Measurements from ENCODE around the gene RAB35. TPM values are rescaled to one million over a fixed set of nuclear protein-coding genes. Genes with fewer than 3 reads are reported as not detected.

The RAB35 gene
- total RNA-seq, 1 donor from 2014 or later: 58.7 TPM

DNA sequence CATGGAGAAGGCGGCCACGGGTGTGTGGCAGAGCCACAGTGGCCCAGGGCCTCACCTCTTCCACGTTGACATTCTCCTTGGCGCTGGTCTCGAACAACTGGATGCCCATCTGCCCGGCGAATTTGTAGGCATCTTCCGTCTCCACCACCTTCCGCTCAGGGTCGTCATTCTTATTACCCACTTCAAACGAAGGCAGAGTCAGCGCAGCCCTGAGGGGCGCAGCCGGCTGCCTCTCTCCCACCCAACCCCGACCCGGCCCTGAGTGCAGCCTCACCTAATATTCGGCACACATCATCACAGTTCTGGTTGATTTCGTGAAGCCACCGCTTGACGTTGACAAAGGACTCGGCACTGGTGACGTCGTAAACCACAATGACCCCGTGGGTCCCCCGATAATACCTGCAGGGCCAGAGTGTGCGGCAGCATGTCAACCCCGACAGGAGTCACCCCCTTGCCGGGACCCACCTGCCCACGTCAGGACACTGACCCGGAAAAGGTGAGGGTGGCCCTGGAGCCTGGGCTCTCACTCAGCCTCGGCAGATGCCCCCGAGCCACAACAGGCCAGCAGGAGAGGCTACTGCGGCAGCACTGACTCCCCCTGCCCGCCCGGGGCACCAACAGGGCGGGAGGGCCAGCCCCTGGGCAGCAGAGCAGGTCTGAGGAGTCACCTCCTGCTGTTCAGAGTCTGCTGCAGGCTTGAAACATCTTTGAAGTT lies 17.6 kb downstream of the RAB35 start:
- TF ChIP-seq, protein P1, sequence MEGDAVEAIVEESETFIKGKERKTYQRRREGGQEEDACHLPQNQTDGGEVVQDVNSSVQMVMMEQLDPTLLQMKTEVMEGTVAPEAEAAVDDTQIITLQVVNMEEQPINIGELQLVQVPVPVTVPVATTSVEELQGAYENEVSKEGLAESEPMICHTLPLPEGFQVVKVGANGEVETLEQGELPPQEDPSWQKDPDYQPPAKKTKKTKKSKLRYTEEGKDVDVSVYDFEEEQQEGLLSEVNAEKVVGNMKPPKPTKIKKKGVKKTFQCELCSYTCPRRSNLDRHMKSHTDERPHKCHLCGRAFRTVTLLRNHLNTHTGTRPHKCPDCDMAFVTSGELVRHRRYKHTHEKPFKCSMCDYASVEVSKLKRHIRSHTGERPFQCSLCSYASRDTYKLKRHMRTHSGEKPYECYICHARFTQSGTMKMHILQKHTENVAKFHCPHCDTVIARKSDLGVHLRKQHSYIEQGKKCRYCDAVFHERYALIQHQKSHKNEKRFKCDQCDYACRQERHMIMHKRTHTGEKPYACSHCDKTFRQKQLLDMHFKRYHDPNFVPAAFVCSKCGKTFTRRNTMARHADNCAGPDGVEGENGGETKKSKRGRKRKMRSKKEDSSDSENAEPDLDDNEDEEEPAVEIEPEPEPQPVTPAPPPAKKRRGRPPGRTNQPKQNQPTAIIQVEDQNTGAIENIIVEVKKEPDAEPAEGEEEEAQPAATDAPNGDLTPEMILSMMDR (IDR thresholded peaks at IDR 0.05): no peak
- no peak for DNase-seq

DNA sequence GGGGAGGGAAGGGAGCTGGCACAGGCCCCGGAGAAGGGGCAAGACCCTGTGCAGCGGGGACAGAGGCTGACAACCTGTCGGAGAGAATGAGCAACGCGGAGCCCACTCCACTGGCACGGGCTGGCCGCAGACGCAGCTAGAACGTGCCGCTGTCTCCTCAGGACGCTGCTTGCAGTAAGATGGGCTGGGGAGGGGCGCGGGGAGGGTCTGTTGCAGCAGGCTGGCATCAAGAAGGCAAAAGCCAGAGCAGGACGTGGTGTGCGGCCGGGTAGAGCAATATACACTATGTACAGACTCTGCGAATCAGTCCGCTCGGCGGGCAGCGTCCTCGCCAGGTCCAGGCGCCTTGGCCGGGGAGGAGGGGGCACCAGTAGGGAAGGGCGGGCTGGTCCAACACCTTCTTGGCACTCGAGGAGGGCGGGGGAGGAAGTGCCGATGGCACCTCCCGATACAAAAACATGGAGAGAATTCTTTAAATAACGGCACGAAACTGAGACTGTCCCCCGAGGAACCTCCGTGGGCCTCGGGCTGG lies 19.8 kb downstream of the RAB35 start:
- peaks cover 53% of the 10 kb centered on the region for H3K36me3 ChIP-seq
- intact Hi-C loops (cut with DNase I): no loop called here
- no peaks in the 10 kb centered on the region for H3K9me3 ChIP-seq
- peaks cover 14% of the 10 kb centered on the region for H3K4me1 ChIP-seq
- DNase-seq (no peak), ATAC-seq (no peak)
- TF ChIP-seq, protein P1 (IDR thresholded peaks at IDR 0.05): no peak
- H3K27me3 ChIP-seq: no peaks in the 10 kb centered on the region
- no peak overlapping the region for H3K4me3 ChIP-seq
- no peak overlapping the region for H3K27ac ChIP-seq

More for the DNA sequence above, 17.6 kb downstream of the RAB35 start:
- Histone ChIP-seq H3K4me3 (no peak overlapping the region), H3K36me3 (peaks cover 67% of the 10 kb centered on the region), H3K27ac (no peak overlapping the region), H3K4me1 (peaks cover 19% of the 10 kb centered on the region), H3K27me3 (no peaks in the 10 kb centered on the region), H3K9me3 (no peaks in the 10 kb centered on the region)
- no peak for ATAC-seq
- intact Hi-C loops (cut with DNase I): no loop called here

DNA sequence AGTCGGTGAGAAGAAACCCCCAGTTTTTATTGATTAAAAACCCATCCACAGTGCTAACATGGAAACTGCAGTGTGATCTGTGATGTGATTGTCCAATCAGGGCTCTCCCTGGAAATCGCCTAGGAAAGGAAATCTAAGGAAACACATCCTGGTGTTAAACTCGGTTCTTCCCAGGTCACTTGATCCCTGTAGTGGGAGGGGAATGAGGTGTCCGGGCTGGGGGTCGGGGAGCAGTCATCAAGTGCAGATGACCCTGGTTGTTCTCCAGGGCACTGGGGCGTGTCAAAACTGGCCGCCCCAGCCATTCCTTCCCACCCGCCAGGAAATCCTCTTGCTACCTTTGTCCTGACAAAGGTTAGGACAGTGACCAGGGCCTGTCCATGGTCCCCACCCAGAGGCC lies 20.8 kb downstream of the RAB35 start:
- Histone ChIP-seq H3K27me3 (no peaks in the 10 kb centered on the region), H3K36me3 (peaks cover 53% of the 10 kb centered on the region), H3K4me1 (peaks cover 4% of the 10 kb centered on the region), H3K9me3 (no peaks in the 10 kb centered on the region), H3K4me3 (no peak overlapping the region), H3K27ac (no peak overlapping the region)
- no peak for ATAC-seq
- no peak for DNase-seq
- TF ChIP-seq, protein P1 (IDR thresholded peaks at IDR 0.05): no peak
- intact Hi-C loops (cut with DNase I): no loop called here

DNA sequence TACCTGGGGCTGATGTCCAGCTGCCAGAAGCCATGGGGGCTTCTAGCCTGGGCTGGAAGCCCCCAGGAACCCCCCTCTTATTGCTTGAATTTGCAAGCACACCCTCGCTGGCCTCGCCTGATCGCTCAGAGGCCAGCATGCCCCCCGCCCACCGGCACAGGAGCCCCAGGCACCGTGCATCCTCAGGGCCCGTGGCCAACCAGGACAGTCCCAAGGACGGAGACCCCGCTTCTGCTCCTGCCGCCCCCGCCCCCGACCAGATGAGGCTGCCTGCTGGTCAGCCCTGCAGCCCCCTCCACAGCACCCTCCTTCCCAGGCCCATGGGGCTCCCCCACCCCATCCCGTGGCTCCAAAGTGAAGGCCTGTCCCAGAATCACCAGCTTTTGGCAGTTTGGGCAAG lies 21.2 kb downstream of the RAB35 start:
- no peak overlapping the region for H3K27ac ChIP-seq
- no peaks in the 10 kb centered on the region for H3K9me3 ChIP-seq
- intact Hi-C loops (cut with DNase I): no loop called here
- ATAC-seq (no peak), DNase-seq (no peak)
- no peaks in the 10 kb centered on the region for H3K4me1 ChIP-seq
- H3K27me3 ChIP-seq: no peaks in the 10 kb centered on the region
- H3K36me3 ChIP-seq: peaks cover 52% of the 10 kb centered on the region
- no peak overlapping the region for H3K4me3 ChIP-seq
- TF ChIP-seq, protein P1 (IDR thresholded peaks at IDR 0.05): no peak

DNA sequence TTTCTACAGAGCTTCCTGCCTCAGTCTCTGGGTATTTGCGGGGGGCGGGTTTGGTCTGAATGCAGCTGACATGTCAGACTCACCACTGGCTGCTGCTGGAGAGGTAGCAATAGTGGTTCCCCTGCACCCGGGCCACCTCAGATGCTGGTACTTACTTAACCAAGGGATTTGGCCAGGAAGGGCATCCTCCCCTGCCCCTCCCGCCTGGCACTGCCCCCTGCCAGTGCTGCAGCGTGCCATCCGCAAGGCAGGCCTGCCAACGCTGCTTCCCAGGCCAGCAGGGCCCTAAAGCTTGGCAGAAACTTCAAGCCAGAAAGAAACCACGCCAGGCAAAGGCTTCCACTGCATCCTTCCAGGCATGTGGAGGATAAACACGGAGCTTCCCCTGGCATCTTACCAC lies 22.1 kb downstream of the RAB35 start:
- peaks cover 48% of the 10 kb centered on the region for H3K36me3 ChIP-seq

More for the DNA sequence above, 22.1 kb downstream of the RAB35 start:
- intact Hi-C loops (cut with DNase I): no loop called here
- ATAC-seq (no peak), DNase-seq (no peak)
- H3K27ac ChIP-seq: no peak overlapping the region
- no peak overlapping the region for H3K4me3 ChIP-seq
- TF ChIP-seq, protein P1 (IDR thresholded peaks at IDR 0.05): no peak
- no peaks in the 10 kb centered on the region for H3K9me3 ChIP-seq
- H3K4me1 ChIP-seq: no peaks in the 10 kb centered on the region
- H3K27me3 ChIP-seq: no peaks in the 10 kb centered on the region
